Lower leg skin (tissue), 4 donors: ENCODE measurements around the gene TMCC3. TPM values are rescaled to one million over a fixed set of nuclear protein-coding genes. Genes with fewer than 3 reads are reported as not detected.
"Not testable (repeated sequence)": the region's sequence is repeated elsewhere in the genome, so short reads cannot be mapped to it uniquely, and the experiment has no call there.

Experiments
- DNase-seq, 2 donors: peaks; one replicate each; pipeline ENCODE4 v3.0.0-alpha.2; 2019; ENCODE audit warnings: low spot score in 2 of 2
- H3K4me3 ChIP-seq: fragments of 200-600 bp; sonication (generic); 2 replicates; pipeline ENCODE4 v1.5.1; 2017; ENCODE audit warnings: mild to moderate bottlenecking, low read depth; ENCODE audit not compliant: poor library complexity, severe bottlenecking
- CTCF ChIP-seq, 3 donors: fragments of 450-650 bp; IDR thresholded peaks; one replicate each; pipeline ENCODE4 v1.5.1; 2016; ENCODE audit warnings: antibody characterized with exemption in 3 of 3, mild to moderate bottlenecking in 3 of 3, moderate library complexity in 2 of 3
- POLR2A ChIP-seq, 2 donors: fragments of 450-650 bp; IDR thresholded peaks; one replicate each; pipeline ENCODE4 v1.6.1; 2016 to 2017; ENCODE audit warnings: antibody characterized with exemption in 2 of 2, mild to moderate bottlenecking in 1 of 2, moderate library complexity in 1 of 2
- WGBS, 2 donors: methylation state at CpG; one replicate each; pipeline ENCODE4 v1.1.5; 2018; 5-methylcytosine and 5-hydroxymethylcytosine counted together
- intact Hi-C: fragments of 100-400 bp; cut with DNase I; formaldehyde crosslinking; loops from one replicate; pipeline ENCODE4 v1.15.0; 2023; ENCODE audit warnings: low total_unique reads
- total RNA-seq, 4 donors: library from RNA; depleted of rRNA; stranded (reverse); fragments of >200 nt; gene quantifications; one replicate each; pipeline ENCODE4 v1.1.0, GENCODE V29; 2016

The TMCC3 gene
- total RNA-seq, 4 donors from 2014 or later: 13.8 to 18.2 (median 17.5) TPM

- 79 to 84% methylated on average over 4 of the region's 4 CpGs for WGBS, 2 donors
- DNase-seq: no peak
- intact Hi-C loops: no loop called here
- TF ChIP-seq CTCF (IDR thresholded peaks at IDR 0.05) (no peak), POLR2A (IDR thresholded peaks at IDR 0.05) (no peak)
- H3K4me3 ChIP-seq: no peak overlapping the region
Measured at GRCh38 chr12:94602024-94602423, 48.3 kb downstream of the TMCC3 start.

- 96 to 97% methylated on average over 5 of the region's 5 CpGs for WGBS, 2 donors
- intact Hi-C loops, DNase-seq, H3K4me3 ChIP-seq: not testable (repeated sequence)
Measured at GRCh38 chr12:94601307-94601706, 49.0 kb downstream of the TMCC3 start.

- no peak overlapping the region for H3K4me3 ChIP-seq
- TF ChIP-seq CTCF (IDR thresholded peaks at IDR 0.05) (no peak), POLR2A (IDR thresholded peaks at IDR 0.05) (no peak)
- no peak for DNase-seq
- WGBS, 2 donors: 80 to 81% methylated on average over 4 of the region's 4 CpGs
- intact Hi-C loops: no loop called here
Measured at GRCh38 chr12:94599189-94599588, 51.2 kb downstream of the TMCC3 start.

GRCh38 chr12:94597268-94597667, 53.1 kb downstream of the TMCC3 start:
- no peak for DNase-seq
- intact Hi-C loops: no loop called here
- H3K4me3 ChIP-seq: no peak overlapping the region
- TF ChIP-seq POLR2A (IDR thresholded peaks at IDR 0.05): no peak
- TF ChIP-seq CTCF (IDR thresholded peaks at IDR 0.05): no peak
- WGBS, 2 donors: 66 to 72% methylated on average over 5 of the region's 5 CpGs

GRCh38 chr12:94596596-94596995, 53.8 kb downstream of the TMCC3 start:
- intact Hi-C loops: no loop called here
- 70 to 85% methylated on average over 2 of the region's 2 CpGs for WGBS, 2 donors
- H3K4me3 ChIP-seq: no peak overlapping the region
- no peak for DNase-seq
- TF ChIP-seq CTCF (IDR thresholded peaks at IDR 0.05) (no peak), POLR2A (IDR thresholded peaks at IDR 0.05) (no peak)

GRCh38 chr12:94595152-94595551, 55.2 kb downstream of the TMCC3 start:
- intact Hi-C loops: no loop called here
- no peak for TF ChIP-seq POLR2A (IDR thresholded peaks at IDR 0.05)
- TF ChIP-seq CTCF (IDR thresholded peaks at IDR 0.05): no peak
- no peak for DNase-seq
- H3K4me3 ChIP-seq: no peak overlapping the region
- 74 to 80% methylated on average over 3 of the region's 3 CpGs for WGBS, 2 donors
